Measurements from ENCODE around the gene EIF3L. TPM values are rescaled to one million over a fixed set of nuclear protein-coding genes. Genes with fewer than 3 reads are reported as not detected.

EIF3L gene
- total RNA-seq, 1 donor from 2014 or later = 338 TPM

GRCh38 chr22:37898441-37899181, 49.4 kb downstream of the EIF3L start:
- intact Hi-C loops (cut with DNase I) = no loop called here
- H3K27ac ChIP-seq = peak overlapping the region; percentile 71
- DNase-seq (ENCODE audit: extremely low spot score in 2 of 2) = no peak
- H3K9me3 ChIP-seq = no peaks in the 10 kb centered on the region
- TF ChIP-seq POLR2AphosphoS5 (IDR thresholded peaks at IDR 0.05; ENCODE audit: insufficient read depth in 1 of 2, low read depth in 1 of 2) (peak in 1 of 2 donors; percentile 26), CTCF (IDR thresholded peaks at IDR 0.05) (no peak), POLR2A (IDR thresholded peaks at IDR 0.05) (no peak)
- no peaks in the 10 kb centered on the region for H3K36me3 ChIP-seq
- no peaks in the 10 kb centered on the region for H3K27me3 ChIP-seq
- H3K4me1 ChIP-seq = peaks cover 64% of the 10 kb centered on the region
- H3K4me3 ChIP-seq = no peak overlapping the region

- no peaks in the 10 kb centered on the region for H3K9me3 ChIP-seq
- DNase-seq (ENCODE audit: extremely low spot score in 2 of 2) = peak in 1 of 2 donors; percentile 94
- intact Hi-C loops (cut with DNase I) = no loop called here
Measured at GRCh38 chr22:37904572-37905533, 55.6 kb downstream of the EIF3L start.

GRCh38 chr22:37905534-37906363, 56.5 kb downstream of the EIF3L start, which contains the start of gene MICALL1:
MICALL1 (plus strand) TSS chr22:37906297; CDS start chr22:37906423, 126 bp downstream.
- peak in 1 of 2 donors; percentile 90 for DNase-seq (ENCODE audit: extremely low spot score in 2 of 2)

More at GRCh38 chr22:37904572-37905533, 55.6 kb downstream of the EIF3L start:
- H3K4me1 ChIP-seq = peaks cover 55% of the 10 kb centered on the region
- TF ChIP-seq CTCF (IDR thresholded peaks at IDR 0.05) (no peak), POLR2AphosphoS5 (IDR thresholded peaks at IDR 0.05; ENCODE audit: insufficient read depth in 1 of 2, low read depth in 1 of 2) (peak; percentile 77 to 78), POLR2A (IDR thresholded peaks at IDR 0.05) (peak in 1 of 2 donors; percentile 49)
- peak overlapping the region; percentile 71 to 80 for H3K4me3 ChIP-seq
- no peaks in the 10 kb centered on the region for H3K27me3 ChIP-seq
- no peaks in the 10 kb centered on the region for H3K36me3 ChIP-seq
- H3K27ac ChIP-seq = peak overlapping the region; percentile 96

More at GRCh38 chr22:37905534-37906363, 56.5 kb downstream of the EIF3L start, which contains the start of gene MICALL1:
- no peaks in the 10 kb centered on the region for H3K27me3 ChIP-seq
- H3K36me3 ChIP-seq = no peaks in the 10 kb centered on the region
- H3K4me3 ChIP-seq = peak within 1 kb of the TSS; percentile 71 to 80
- TF ChIP-seq POLR2AphosphoS5 (IDR thresholded peaks at IDR 0.05; ENCODE audit: insufficient read depth in 1 of 2, low read depth in 1 of 2) = peak in 1 of 2 donors; percentile 4
- TF ChIP-seq CTCF (IDR thresholded peaks at IDR 0.05) = no peak
- peak in 1 of 2 donors; percentile 48 for TF ChIP-seq POLR2A (IDR thresholded peaks at IDR 0.05)
- H3K27ac ChIP-seq = peak within 1 kb of the TSS; percentile 96
- intact Hi-C loops (cut with DNase I) = no loop called here
- peaks cover 63% of the 10 kb centered on the region for H3K4me1 ChIP-seq
- H3K9me3 ChIP-seq = no peaks in the 10 kb centered on the region
